Subcutaneous adipose tissue (tissue), 4 donors: Measurements from ENCODE around the gene TTC28. TPM values are rescaled to one million over a fixed set of nuclear protein-coding genes. Genes with fewer than 3 reads are reported as not detected.

Experiments used
- CTCF ChIP-seq: fragments of 450-650 bp; IDR thresholded peaks from one replicate; pipeline ENCODE4 v1.5.1; 2016; ENCODE audit warnings: low read depth, mild to moderate bottlenecking, control low read depth, antibody characterized with exemption, moderate library complexity
- total RNA-seq, 4 donors: library from RNA; depleted of rRNA; stranded (reverse); fragments of >200 nt; gene quantifications; one replicate each; pipeline ENCODE4 v1.1.0, GENCODE V29; 2016

TTC28 gene
- total RNA-seq, 4 donors from 2014 or later: 42.6 to 71.6 (median 43.4) TPM

- no peak for TF ChIP-seq CTCF
These were observed 614.7 kb downstream of the TTC28 start for GRCh38 chr22:28064920-28065319.

GRCh38 chr22:28063656-28064055 lies 616.0 kb downstream of the TTC28 start:
- TF ChIP-seq CTCF: no peak

GRCh38 chr22:28058036-28058435 lies 621.6 kb downstream of the TTC28 start:
- TF ChIP-seq CTCF: no peak

- no peak for TF ChIP-seq CTCF
These were observed 624.8 kb downstream of the TTC28 start for GRCh38 chr22:28054819-28055208.

GRCh38 chr22:28053896-28054818 lies 625.5 kb downstream of the TTC28 start:
- TF ChIP-seq CTCF: no peak

GRCh38 chr22:28052825-28053269 lies 626.8 kb downstream of the TTC28 start:
- no peak for TF ChIP-seq CTCF

- no peak for TF ChIP-seq CTCF
These were observed 627.8 kb downstream of the TTC28 start for GRCh38 chr22:28051787-28052356.
